ENCODE measurements around the gene STXBP1. TPM values are rescaled to one million over a fixed set of nuclear protein-coding genes. Genes with fewer than 3 reads are reported as not detected.

The STXBP1 gene
- total and polyA plus RNA-seq, 2 of the 13 experiments (the other 11 are each of a cell fraction or from before 2014, with no cell fraction given) = 2.9 TPM

DNA sequence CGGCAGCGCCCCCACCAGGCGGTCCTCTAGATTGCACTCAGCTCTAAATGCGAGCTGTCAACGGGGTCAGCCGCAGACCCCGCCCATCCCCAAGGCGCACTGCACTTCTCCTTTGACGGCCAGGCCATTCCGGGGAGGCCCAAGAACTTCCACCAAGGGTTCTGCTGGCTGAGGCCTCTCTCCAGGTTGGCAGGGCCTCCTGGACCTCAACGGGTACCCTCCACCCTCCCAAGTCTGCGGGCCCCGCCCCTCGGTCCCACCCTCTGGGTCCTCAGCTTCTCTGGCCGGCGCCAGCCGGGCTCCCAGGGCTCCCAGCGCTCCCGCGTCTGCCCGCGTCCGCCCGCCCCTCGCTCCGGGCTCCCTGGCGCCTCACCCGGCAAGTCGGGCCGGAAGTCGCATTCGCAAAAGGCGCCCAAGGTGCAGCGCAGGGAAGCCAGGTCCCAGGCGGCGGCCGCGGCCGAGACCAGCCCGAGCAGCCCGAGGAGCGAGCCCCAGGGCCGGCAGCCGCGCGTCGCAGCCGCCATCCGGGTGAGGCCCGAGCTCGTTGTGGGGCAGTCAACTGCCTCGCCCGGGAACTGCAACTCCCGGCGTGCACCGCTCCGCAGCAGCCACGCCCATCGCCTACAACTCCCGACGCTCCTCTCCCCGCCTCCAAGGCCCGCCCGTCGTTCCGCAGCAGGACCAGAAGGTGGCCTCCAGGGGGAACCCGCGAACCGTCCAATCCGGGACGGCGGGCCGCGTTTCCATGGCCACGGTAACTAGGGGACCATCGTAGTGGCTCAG, 122.9 kb downstream of the STXBP1 start, which contains the start of gene TOR2A (continued):
- TF ChIP-seq, protein P1, sequence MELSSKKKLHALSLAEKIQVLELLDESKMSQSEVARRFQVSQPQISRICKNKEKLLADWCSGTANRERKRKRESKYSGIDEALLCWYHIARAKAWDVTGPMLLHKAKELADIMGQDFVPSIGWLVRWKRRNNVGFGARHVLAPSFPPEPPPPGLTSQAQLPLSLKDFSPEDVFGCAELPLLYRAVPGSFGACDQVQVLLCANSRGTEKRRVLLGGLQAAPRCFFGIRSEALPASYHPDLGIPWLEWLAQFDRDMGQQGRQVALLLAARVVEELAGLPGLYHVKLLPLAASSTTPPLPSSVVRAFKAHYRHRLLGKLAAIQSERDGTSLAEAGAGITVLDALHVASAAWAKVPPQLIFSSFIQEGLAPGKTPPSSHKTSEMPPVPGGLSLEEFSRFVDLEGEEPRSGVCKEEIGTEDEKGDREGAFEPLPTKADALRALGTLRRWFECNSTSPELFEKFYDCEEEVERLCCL (CRISPR knock-in tag; IDR thresholded peaks at IDR 0.05; ENCODE audit: borderline replicate concordance) = no peak
- TF ChIP-seq HNRNPUL1 (IDR thresholded peaks at IDR 0.05; ENCODE audit: low read depth, low read length) (no peak), ELF4 (CRISPR knock-in tag; IDR thresholded peaks at IDR 0.05; ENCODE audit: borderline replicate concordance) (no peak), GTF3A (CRISPR knock-in tag; conservative IDR thresholded peaks at IDR 0.05) (0 out of 2 replicates have a peak, but pooled peaks have one; percentile 92), ZKSCAN8 (CRISPR knock-in tag; IDR thresholded peaks at IDR 0.05; ENCODE audit: borderline replicate concordance) (no peak), ZNF274 (CRISPR knock-in tag; IDR thresholded peaks at IDR 0.05) (no peak), ESRRA (CRISPR knock-in tag; IDR thresholded peaks at IDR 0.05; ENCODE audit: low read depth) (peak; percentile 31; the same call in 1 of the 2 replicates), ARNTL (CRISPR knock-in tag; IDR thresholded peaks at IDR 0.05) (peak; percentile 77), GATA4 (IDR thresholded peaks at IDR 0.05; ENCODE audit: borderline replicate concordance, low read depth) (no peak), POLR2AphosphoS2 (IDR thresholded peaks at IDR 0.05; ENCODE audit: low read depth, low read length) (no peak), LCORL (IDR thresholded peaks at IDR 0.05) (no peak), LCORL (CRISPR knock-in tag; IDR thresholded peaks at IDR 0.05) (peak; percentile 70), EZH2 (conservative IDR thresholded peaks at IDR 0.05; ENCODE audit: low read depth, low read length) (no peak), ZNF331 (CRISPR knock-in tag; IDR thresholded peaks at IDR 0.05) (no peak), CEBPB (IDR thresholded peaks at IDR 0.05; ENCODE audit: borderline replicate concordance, low read depth, low read length) (no peak), SETDB1 (CRISPR knock-in tag; IDR thresholded peaks at IDR 0.05; ENCODE audit: borderline replicate concordance) (no peak), MZF1 (CRISPR knock-in tag; IDR thresholded peaks at IDR 0.05; ENCODE audit: borderline replicate concordance) (no peak), RFXAP (CRISPR knock-in tag; IDR thresholded peaks at IDR 0.05; ENCODE audit: borderline replicate concordance) (peak; percentile 94)
- TF ChIP-seq, protein P2, sequence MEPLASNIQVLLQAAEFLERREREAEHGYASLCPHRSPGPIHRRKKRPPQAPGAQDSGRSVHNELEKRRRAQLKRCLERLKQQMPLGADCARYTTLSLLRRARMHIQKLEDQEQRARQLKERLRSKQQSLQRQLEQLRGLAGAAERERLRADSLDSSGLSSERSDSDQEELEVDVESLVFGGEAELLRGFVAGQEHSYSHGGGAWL (CRISPR knock-in tag; IDR thresholded peaks at IDR 0.05) = peak; percentile 56; the same call in 1 of the 2 replicates
- TF ChIP-seq, protein P3, sequence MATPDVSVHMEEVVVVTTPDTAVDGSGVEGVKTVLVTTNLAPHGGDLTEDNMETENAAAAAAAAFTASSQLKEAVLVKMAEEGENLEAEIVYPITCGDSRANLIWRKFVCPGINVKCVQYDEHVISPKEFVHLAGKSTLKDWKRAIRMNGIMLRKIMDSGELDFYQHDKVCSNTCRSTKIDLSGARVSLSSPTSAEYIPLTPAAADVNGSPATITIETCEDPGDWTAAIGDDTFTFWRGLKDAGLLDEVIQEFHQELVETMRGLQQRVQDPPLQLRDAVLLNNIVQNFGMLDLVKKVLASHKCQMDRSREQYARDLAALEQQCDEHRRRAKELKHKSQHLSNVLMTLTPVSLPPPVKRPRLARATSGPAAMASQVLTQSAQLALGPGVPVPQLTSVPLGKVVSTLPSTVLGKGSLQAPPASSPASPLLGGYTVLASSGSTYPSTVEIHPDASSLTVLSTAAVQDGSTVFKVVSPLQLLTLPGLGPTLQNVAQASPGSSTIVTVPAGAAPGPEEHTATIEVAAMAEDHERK (CRISPR knock-in tag; IDR thresholded peaks at IDR 0.05; ENCODE audit: low read depth) = 0 out of 2 replicates have a peak, but pooled peaks have one; percentile 24
- TF ChIP-seq, protein P4, sequence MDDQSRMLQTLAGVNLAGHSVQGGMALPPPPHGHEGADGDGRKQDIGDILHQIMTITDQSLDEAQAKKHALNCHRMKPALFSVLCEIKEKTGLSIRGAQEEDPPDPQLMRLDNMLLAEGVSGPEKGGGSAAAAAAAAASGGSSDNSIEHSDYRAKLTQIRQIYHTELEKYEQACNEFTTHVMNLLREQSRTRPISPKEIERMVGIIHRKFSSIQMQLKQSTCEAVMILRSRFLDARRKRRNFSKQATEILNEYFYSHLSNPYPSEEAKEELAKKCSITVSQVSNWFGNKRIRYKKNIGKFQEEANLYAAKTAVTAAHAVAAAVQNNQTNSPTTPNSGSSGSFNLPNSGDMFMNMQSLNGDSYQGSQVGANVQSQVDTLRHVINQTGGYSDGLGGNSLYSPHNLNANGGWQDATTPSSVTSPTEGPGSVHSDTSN (CRISPR knock-in tag; IDR thresholded peaks at IDR 0.05; ENCODE audit: borderline replicate concordance) = no peak
- TF ChIP-seq, protein P5, sequence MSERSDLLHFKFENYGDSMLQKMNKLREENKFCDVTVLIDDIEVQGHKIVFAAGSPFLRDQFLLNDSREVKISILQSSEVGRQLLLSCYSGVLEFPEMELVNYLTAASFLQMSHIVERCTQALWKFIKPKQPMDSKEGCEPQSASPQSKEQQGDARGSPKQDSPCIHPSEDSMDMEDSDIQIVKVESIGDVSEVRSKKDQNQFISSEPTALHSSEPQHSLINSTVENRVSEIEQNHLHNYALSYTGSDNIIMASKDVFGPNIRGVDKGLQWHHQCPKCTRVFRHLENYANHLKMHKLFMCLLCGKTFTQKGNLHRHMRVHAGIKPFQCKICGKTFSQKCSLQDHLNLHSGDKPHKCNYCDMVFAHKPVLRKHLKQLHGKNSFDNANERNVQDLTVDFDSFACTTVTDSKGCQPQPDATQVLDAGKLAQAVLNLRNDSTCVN (CRISPR knock-in tag; IDR thresholded peaks at IDR 0.05; ENCODE audit: borderline replicate concordance) = peak; percentile 69; the same call in 1 of the 2 replicates

Data from HepG2 (cell line).